Measurements from ENCODE around the gene OR8H2. TPM values are rescaled to one million over a fixed set of nuclear protein-coding genes. Genes with fewer than 3 reads are reported as not detected.

The OR8H2 gene
- total and polyA plus RNA-seq, 12 donors, result not detected

DNA sequence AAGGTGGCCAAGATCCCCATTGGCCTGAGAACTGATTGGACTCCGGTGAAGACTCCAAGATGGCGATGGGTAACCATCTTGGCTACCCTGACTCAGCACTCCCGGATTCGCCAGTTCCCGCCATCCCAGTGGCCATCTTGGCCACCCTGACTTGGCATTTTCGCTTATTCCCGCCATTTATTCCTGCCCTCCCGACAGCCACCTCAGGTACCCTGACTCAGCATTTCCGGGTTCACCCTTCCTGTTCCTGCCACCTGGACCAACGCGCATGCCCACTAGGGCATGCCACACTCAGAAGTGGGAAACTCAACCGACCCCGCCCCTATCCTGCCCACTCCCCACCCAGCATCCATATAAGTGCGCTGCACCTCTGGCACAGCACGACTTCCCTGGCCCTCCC lies 48.8 kb downstream of the OR8H2 start:
- ATAC-seq (no peak), DNase-seq (no peak)
- H3K27ac ChIP-seq, result no peak overlapping the region
- intact Hi-C loops (cut with DNase I), result no loop called here
- TF ChIP-seq, protein P1, sequence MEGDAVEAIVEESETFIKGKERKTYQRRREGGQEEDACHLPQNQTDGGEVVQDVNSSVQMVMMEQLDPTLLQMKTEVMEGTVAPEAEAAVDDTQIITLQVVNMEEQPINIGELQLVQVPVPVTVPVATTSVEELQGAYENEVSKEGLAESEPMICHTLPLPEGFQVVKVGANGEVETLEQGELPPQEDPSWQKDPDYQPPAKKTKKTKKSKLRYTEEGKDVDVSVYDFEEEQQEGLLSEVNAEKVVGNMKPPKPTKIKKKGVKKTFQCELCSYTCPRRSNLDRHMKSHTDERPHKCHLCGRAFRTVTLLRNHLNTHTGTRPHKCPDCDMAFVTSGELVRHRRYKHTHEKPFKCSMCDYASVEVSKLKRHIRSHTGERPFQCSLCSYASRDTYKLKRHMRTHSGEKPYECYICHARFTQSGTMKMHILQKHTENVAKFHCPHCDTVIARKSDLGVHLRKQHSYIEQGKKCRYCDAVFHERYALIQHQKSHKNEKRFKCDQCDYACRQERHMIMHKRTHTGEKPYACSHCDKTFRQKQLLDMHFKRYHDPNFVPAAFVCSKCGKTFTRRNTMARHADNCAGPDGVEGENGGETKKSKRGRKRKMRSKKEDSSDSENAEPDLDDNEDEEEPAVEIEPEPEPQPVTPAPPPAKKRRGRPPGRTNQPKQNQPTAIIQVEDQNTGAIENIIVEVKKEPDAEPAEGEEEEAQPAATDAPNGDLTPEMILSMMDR (IDR thresholded peaks at IDR 0.05), result no peak
- 91 to 94% methylated on average over 15 of the region's 15 CpGs for whole genome bisulfite sequencing, 2 donors
- H3K36me3 ChIP-seq, result no peaks in the 10 kb centered on the region
- H3K9me3 ChIP-seq, result peaks cover 0 to 83% (median 7%) of the 10 kb centered on the region in 11 donors
- H3K4me3 ChIP-seq, result no peak overlapping the region
- no peaks in the 10 kb centered on the region for H3K4me1 ChIP-seq
- no peaks in the 10 kb centered on the region for H3K27me3 ChIP-seq

Other genes with a start within 250 kb of the OR8H2 start
- gene TRIM51, start 220.4 kb upstream of the OR8H2 start, total RNA-seq, result not detected
- gene TRIM51, start 220.4 kb upstream of the OR8H2 start, polyA plus RNA-seq, result not detected
- not detected for gene OR5W2, start 189.1 kb upstream of the OR8H2 start, total RNA-seq
- not detected for gene OR5W2, start 189.1 kb upstream of the OR8H2 start, polyA plus RNA-seq
- not detected for gene OR5I1, start 167.3 kb upstream of the OR8H2 start, total RNA-seq
- gene OR5I1, start 167.3 kb upstream of the OR8H2 start, polyA plus RNA-seq, result not detected
- not detected for gene OR10AG1, start 133.7 kb upstream of the OR8H2 start, total RNA-seq
- not detected for gene OR10AG1, start 133.7 kb upstream of the OR8H2 start, polyA plus RNA-seq
- not detected for gene OR5F1, start 109.1 kb upstream of the OR8H2 start, total RNA-seq
- not detected for gene OR5F1, start 109.1 kb upstream of the OR8H2 start, polyA plus RNA-seq
- not detected for gene OR5AS1, start 76.0 kb upstream of the OR8H2 start, total RNA-seq
- not detected for gene OR5AS1, start 76.0 kb upstream of the OR8H2 start, polyA plus RNA-seq
- not detected for gene OR8I2, start 10.4 kb upstream of the OR8H2 start, total RNA-seq
- not detected for gene OR8I2, start 10.4 kb upstream of the OR8H2 start, polyA plus RNA-seq
- not detected for gene OR8H3, start 18.7 kb downstream of the OR8H2 start, total RNA-seq
- gene OR8H3, start 18.7 kb downstream of the OR8H2 start, polyA plus RNA-seq, result not detected
- gene OR8J3, start 36.5 kb downstream of the OR8H2 start, total RNA-seq, result not detected
- not detected for gene OR8J3, start 36.5 kb downstream of the OR8H2 start, polyA plus RNA-seq
- gene OR8K5, start 56.6 kb downstream of the OR8H2 start, total RNA-seq, result not detected
- gene OR8K5, start 56.6 kb downstream of the OR8H2 start, polyA plus RNA-seq, result not detected
- not detected for gene OR5J2, start 72.9 kb downstream of the OR8H2 start, total RNA-seq
- not detected for gene OR5J2, start 72.9 kb downstream of the OR8H2 start, polyA plus RNA-seq
- not detected for gene OR5T2, start 130.6 kb downstream of the OR8H2 start, total RNA-seq
- not detected for gene OR5T2, start 130.6 kb downstream of the OR8H2 start, polyA plus RNA-seq
- not detected for gene OR5T3, start 148.6 kb downstream of the OR8H2 start, total RNA-seq
- not detected for gene OR5T3, start 148.6 kb downstream of the OR8H2 start, polyA plus RNA-seq
- gene OR5T1, start 170.5 kb downstream of the OR8H2 start, total RNA-seq, result not detected
- not detected for gene OR5T1, start 170.5 kb downstream of the OR8H2 start, polyA plus RNA-seq
- gene OR8H1, start 188.6 kb downstream of the OR8H2 start, total RNA-seq, result not detected
- gene OR8H1, start 188.6 kb downstream of the OR8H2 start, polyA plus RNA-seq, result not detected
- not detected for gene OR8K3, start 211.5 kb downstream of the OR8H2 start, total RNA-seq
- gene OR8K3, start 211.5 kb downstream of the OR8H2 start, polyA plus RNA-seq, result not detected
- gene OR8K1, start 242.4 kb downstream of the OR8H2 start, total RNA-seq, result not detected
- gene OR8K1, start 242.4 kb downstream of the OR8H2 start, polyA plus RNA-seq, result not detected

Data from heart right ventricle (tissue), 16 donors.